HEK293 (cell line): ENCODE data around the gene ITPKB.

Experiments used
- SP3 ChIP-seq: fragments of 450-650 bp; formaldehyde crosslinking; IDR thresholded peaks from 2 replicates; pipeline ENCODE4 v1.5.1; 2016; ENCODE audit warnings: missing biosample characterization, missing genetic modification characterization
- SP7 ChIP-seq: fragments of 450-650 bp; formaldehyde crosslinking; IDR thresholded peaks from 2 replicates; pipeline ENCODE4 v1.5.1; 2016; ENCODE audit warnings: missing biosample characterization, missing genetic modification characterization
- ZNF146 ChIP-seq: fragments of 450-650 bp; formaldehyde crosslinking; IDR thresholded peaks from 2 replicates; pipeline ENCODE4 v1.5.1; 2016; ENCODE audit warnings: missing biosample characterization, missing genetic modification characterization
- ZNF157 ChIP-seq: fragments of 450-650 bp; formaldehyde crosslinking; IDR thresholded peaks from 2 replicates; pipeline ENCODE4 v1.5.1; 2016; ENCODE audit warnings: missing biosample characterization, missing genetic modification characterization
- ZNF239 ChIP-seq: fragments of 450-650 bp; formaldehyde crosslinking; IDR thresholded peaks from 2 replicates; pipeline ENCODE4 v1.5.1; 2016; ENCODE audit warnings: missing biosample characterization, missing genetic modification characterization
- TF ChIP-seq, protein P1 (sequence below): fragments of 450-650 bp; formaldehyde crosslinking; IDR thresholded peaks from 2 replicates; pipeline ENCODE4 v1.5.1; 2016; ENCODE audit warnings: missing biosample characterization, missing genetic modification characterization
- TF ChIP-seq, protein P2 (sequence below): fragments of 450-650 bp; formaldehyde crosslinking; IDR thresholded peaks from 2 replicates; pipeline ENCODE4 v1.5.1; 2017; ENCODE audit warnings: missing biosample characterization, missing genetic modification characterization
- TF ChIP-seq, protein P3 (sequence below): fragments of 450-650 bp; formaldehyde crosslinking; IDR thresholded peaks from 2 replicates; pipeline ENCODE4 v1.5.1; 2016; ENCODE audit warnings: missing biosample characterization, missing genetic modification characterization

DNA sequence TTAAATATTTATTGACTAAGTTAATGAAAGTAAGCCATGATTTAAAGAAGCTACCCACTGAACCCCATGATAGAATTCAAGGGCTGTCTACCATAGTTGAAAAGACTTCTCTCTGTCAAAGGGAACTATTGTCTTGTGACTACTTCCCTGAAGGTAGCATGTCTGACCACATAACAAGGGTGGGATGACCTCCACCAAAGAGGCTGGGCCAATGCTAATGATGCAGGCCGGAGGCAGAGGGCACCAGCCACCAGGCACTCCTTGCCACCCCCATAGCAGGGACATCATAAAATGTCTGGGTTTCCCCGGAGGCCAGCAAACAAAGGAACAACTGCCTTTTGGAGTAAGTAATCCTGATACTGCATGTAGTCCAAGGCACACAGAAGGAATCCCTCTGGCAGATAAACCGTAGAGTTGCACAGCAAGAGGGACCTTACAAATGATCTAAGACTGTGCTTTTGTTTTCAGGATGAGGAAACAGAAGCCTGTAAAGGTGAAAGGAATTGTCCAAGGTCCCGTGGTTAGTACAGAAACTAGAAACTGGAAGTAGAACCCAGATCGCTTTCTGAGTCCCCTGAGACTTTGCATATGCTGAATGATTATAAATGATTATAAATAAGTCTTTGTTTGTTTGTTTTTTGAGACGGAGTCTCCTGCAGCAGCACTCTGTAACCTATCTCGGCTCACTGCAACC lies 33.5 kb upstream of the ITPKB start:
- TF ChIP-seq, protein P1, sequence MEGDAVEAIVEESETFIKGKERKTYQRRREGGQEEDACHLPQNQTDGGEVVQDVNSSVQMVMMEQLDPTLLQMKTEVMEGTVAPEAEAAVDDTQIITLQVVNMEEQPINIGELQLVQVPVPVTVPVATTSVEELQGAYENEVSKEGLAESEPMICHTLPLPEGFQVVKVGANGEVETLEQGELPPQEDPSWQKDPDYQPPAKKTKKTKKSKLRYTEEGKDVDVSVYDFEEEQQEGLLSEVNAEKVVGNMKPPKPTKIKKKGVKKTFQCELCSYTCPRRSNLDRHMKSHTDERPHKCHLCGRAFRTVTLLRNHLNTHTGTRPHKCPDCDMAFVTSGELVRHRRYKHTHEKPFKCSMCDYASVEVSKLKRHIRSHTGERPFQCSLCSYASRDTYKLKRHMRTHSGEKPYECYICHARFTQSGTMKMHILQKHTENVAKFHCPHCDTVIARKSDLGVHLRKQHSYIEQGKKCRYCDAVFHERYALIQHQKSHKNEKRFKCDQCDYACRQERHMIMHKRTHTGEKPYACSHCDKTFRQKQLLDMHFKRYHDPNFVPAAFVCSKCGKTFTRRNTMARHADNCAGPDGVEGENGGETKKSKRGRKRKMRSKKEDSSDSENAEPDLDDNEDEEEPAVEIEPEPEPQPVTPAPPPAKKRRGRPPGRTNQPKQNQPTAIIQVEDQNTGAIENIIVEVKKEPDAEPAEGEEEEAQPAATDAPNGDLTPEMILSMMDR (tag by site-specific recombination), result no peak
- no peak for TF ChIP-seq ZNF157 (tag by site-specific recombination)
- TF ChIP-seq, protein P2, sequence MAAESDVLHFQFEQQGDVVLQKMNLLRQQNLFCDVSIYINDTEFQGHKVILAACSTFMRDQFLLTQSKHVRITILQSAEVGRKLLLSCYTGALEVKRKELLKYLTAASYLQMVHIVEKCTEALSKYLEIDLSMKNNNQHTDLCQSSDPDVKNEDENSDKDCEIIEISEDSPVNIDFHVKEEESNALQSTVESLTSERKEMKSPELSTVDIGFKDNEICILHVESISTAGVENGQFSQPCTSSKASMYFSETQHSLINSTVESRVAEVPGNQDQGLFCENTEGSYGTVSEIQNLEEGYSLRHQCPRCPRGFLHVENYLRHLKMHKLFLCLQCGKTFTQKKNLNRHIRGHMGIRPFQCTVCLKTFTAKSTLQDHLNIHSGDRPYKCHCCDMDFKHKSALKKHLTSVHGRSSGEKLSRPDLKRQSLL (tag by site-specific recombination), result no peak
- TF ChIP-seq, protein P3, sequence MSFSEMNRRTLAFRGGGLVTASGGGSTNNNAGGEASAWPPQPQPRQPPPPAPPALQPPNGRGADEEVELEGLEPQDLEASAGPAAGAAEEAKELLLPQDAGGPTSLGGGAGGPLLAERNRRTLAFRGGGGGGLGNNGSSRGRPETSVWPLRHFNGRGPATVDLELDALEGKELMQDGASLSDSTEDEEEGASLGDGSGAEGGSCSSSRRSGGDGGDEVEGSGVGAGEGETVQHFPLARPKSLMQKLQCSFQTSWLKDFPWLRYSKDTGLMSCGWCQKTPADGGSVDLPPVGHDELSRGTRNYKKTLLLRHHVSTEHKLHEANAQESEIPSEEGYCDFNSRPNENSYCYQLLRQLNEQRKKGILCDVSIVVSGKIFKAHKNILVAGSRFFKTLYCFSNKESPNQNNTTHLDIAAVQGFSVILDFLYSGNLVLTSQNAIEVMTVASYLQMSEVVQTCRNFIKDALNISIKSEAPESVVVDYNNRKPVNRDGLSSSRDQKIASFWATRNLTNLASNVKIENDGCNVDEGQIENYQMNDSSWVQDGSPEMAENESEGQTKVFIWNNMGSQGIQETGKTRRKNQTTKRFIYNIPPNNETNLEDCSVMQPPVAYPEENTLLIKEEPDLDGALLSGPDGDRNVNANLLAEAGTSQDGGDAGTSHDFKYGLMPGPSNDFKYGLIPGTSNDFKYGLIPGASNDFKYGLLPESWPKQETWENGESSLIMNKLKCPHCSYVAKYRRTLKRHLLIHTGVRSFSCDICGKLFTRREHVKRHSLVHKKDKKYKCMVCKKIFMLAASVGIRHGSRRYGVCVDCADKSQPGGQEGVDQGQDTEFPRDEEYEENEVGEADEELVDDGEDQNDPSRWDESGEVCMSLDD (tag by site-specific recombination), result no peak
- TF ChIP-seq SP3 (tag by site-specific recombination), result no peak
- no peak for TF ChIP-seq SP7 (tag by site-specific recombination)
- no peak for TF ChIP-seq ZNF146 (tag by site-specific recombination)
- no peak for TF ChIP-seq ZNF239
